Fibroblast of the conjunctiva (primary cell): ENCODE data around the gene AKAIN1.

Experiments
- DNase-seq: peaks from one replicate; pipeline ENCODE4 v3.0.0-alpha.2; 2010; ENCODE audit warnings: low read depth

AKAIN1 gene

GRCh38 chr18:5159080-5159479, 38.0 kb downstream of the AKAIN1 start:
- no peak for DNase-seq

DNA sequence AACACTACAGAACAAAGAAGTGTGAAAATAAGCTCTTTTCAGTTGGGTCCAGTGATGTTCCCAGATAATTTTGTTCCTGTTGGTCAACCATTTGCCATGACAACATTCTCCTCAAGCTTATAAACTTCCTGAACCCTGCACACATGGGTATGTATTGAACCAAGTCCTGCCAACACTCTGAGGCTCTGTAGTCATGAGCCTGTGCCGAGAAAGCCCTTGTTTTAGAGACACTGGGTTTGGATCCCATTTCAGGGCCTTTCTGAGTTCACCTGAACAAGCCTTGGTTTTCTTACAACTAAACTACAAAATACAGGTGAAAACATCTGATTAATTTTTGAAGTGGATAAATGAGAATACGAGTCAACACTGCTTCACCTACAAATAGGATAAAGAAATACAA, 38.5 kb downstream of the AKAIN1 start:
- no peak for DNase-seq

DNA sequence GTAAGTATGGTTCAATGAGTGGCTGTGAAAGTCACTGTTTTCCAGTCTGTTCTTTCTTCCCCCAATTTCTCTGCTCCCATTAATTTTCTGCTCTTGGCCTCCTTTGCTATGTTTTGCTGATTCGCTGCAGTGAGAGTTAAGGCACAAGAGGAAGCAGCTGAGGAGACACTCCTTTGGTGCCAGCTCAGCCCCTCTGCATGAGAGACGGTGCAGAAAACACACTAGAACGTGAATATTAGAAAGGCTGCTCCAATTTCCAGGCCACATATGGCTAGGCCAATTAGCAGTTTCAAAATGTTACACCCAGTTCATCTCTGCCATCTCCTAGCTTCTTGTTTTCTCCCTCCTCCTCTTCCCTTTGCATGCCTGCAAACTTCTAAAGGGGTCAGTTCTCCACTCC, 38.9 kb downstream of the AKAIN1 start:
- no peak for DNase-seq

- no peak for DNase-seq
Observed at GRCh38 chr18:5155907-5156287, 41.2 kb downstream of the AKAIN1 start.

GRCh38 chr18:5155218-5155906, 41.7 kb downstream of the AKAIN1 start:
- DNase-seq, result no peak

- no peak for DNase-seq
Observed at GRCh38 chr18:5152343-5153020, 44.6 kb downstream of the AKAIN1 start.

GRCh38 chr18:5150894-5151293, 46.2 kb downstream of the AKAIN1 start:
- no peak for DNase-seq

- no peak for DNase-seq
Observed at GRCh38 chr18:5146093-5146492, 51.0 kb downstream of the AKAIN1 start.

GRCh38 chr18:5145168-5145825, 51.8 kb downstream of the AKAIN1 start:
- DNase-seq, result no peak

DNA sequence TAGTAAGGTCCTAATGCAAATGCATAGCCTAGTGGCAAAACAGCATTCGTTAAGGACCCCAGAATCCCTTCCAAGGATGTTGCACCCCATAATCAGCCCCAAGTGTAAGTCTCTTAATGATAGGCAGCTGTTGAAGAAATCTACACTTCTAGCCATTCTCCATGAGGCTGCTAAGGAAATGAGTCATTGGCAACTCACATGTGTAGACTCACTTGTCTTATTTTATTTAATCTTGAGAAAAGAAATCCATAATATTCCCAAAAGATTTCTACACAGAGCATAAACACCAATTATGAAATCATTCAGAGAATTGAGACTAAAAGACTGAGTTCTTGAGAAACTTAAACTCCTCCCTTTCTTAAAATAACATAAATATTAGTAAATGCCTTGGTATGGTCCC, 52.4 kb downstream of the AKAIN1 start:
- no peak for DNase-seq

- DNase-seq, result no peak
Observed at GRCh38 chr18:5142859-5143258, 54.2 kb downstream of the AKAIN1 start.

GRCh38 chr18:5142131-5142530, 54.9 kb downstream of the AKAIN1 start:
- no peak for DNase-seq

DNA sequence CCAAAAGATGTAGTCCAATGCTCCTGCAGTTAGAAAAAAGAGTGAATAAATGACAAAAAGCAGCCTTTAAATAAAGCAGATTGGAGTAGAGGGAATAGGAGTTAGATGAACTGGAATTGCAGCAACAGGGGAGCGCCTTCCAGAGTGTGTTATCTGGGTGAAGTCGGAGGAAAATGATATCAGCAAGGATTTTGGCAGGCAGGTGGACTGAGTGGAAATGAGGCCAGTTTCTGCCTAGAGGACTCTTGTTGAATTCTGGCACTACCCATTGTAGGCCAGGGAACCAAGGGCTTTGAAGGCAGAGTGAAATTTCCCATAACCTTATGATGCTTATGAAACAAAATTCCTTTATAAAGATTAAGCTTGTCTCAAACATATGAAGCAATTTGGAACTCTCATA, 59.8 kb downstream of the AKAIN1 start:
- no peak for DNase-seq

GRCh38 chr18:5132987-5133386, 64.1 kb downstream of the AKAIN1 start:
- DNase-seq, result no peak

GRCh38 chr18:5122272-5122671, 74.8 kb downstream of the AKAIN1 start:
- DNase-seq, result no peak

DNA sequence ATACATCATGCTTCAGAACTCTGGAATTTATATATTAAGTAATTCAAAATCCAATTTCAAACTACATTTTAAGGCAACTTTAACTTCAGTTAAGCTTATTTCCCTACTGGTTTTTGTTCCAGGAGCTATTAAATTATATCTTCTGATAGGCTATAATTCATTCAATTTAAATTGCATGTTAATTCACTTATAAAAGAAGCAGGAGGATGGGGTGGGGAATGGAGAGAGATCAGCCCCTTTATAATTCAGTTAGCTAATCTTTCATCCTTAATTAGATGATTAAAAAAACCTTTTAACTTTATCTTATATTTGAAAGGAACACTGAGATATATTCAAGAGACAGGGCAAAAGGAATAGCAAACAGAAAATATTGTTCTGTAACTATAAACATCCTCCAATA, 86.8 kb downstream of the AKAIN1 start:
- DNase-seq, result no peak

GRCh38 chr18:5107988-5108387, 89.1 kb downstream of the AKAIN1 start:
- DNase-seq, result no peak

GRCh38 chr18:5106730-5107129, 90.3 kb downstream of the AKAIN1 start:
- DNase-seq, result no peak

GRCh38 chr18:5104246-5104645, 92.8 kb downstream of the AKAIN1 start:
- DNase-seq, result no peak

GRCh38 chr18:5103693-5104092, 93.4 kb downstream of the AKAIN1 start:
- DNase-seq, result no peak

- DNase-seq, result no peak
Observed at GRCh38 chr18:5103286-5103685, 93.8 kb downstream of the AKAIN1 start.

DNA sequence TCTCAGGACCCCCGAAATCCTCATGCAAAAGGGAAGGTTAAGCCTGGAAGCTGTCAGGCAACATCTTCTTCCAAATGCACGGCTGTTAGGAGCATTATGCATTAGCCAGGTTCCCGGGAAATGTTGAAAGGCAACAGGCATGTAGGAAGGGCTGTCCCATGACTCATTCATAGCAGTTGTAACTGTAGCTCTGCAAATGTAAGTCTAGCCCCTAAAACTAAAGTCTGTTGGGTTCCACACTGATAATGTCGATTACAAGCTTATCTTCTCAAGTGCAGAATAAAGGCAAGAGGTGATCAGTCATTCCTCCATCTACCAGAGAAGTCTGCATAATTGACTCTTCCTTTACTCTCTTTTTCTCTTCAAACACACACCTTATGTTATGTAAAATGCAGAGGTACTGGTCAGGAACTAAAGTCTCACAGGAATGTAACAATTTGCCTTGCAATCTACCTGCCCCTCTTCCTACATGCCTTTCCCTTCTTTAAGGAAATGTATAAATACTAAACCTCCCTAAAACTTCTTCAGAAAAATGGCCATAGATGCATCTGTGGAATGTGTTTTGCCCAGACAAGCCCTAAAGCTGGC, 99.8 kb downstream of the AKAIN1 start:
- no peak for DNase-seq

DNA sequence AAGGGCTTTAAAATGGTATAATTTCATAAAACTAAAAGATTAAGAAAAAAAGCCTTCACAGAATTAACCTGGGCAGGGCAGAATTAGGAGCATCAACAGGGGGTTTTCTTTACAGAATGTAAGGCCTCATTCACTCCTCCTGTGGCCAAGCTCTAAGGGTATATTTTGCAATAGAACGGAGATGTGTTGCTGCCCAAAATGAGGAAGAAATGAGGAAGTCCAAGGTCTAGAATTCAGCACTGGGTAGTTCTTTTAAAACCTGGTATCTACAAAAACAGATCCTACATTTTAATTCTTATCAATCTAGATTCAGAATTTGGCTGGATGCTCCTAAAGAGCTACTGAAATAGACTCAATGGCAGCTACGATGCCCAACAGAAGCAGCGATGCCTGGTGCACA, 101.8 kb downstream of the AKAIN1 start:
- no peak for DNase-seq
